Body of pancreas (tissue), 4 donors: ENCODE data around the gene BASP1. TPM values are rescaled to one million over a fixed set of nuclear protein-coding genes. Genes with fewer than 3 reads are reported as not detected.

Experiments used
- ATAC-seq: fragments of 150-250 bp; one replicate; pipeline ENCODE4 v1.9.1; 2016
- DNase-seq, 4 donors: peaks; one replicate each; pipeline ENCODE4 v3.0.0-alpha.2; 2019
- H3K27ac ChIP-seq, 4 donors: fragments of 200-600 bp; sonication (generic); 1 replicate in 3 of 4; 2 replicates in 1 of 4; pipeline versions ENCODE4 v1.5.1 to v1.6.1; 2016 to 2019; ENCODE audit warnings: mild to moderate bottlenecking in 1 of 4, mixed read lengths in 1 of 4, moderate library complexity in 1 of 4
- H3K27me3 ChIP-seq, 2 donors: fragments of 200-600 bp; sonication (generic); one replicate each; pipeline ENCODE4 v1.6.0; 2016; ENCODE audit warnings: mild to moderate bottlenecking in 1 of 2
- H3K36me3 ChIP-seq, 2 donors: fragments of 200-600 bp; sonication (generic); replicated peaks in 1 of 2; 2 replicates each; pipeline ENCODE4 v1.5.1; 2016; ENCODE audit warnings: low read depth in 2 of 2; ENCODE audit not compliant: insufficient read depth in 1 of 2
- H3K4me1 ChIP-seq: fragments of 200-600 bp; sonication (generic); one replicate; pipeline ENCODE4 v1.6.0; 2016
- H3K4me3 ChIP-seq, 2 donors: fragments of 200-600 bp; sonication (generic); 1 replicate in 1 of 2; 2 replicates in 1 of 2; pipeline ENCODE4 v1.5.1; 2016 to 2019
- H3K9me3 ChIP-seq, 3 donors: fragments of 200-600 bp; sonication (generic); 1 replicate in 2 of 3; 2 replicates in 1 of 3; pipeline ENCODE4 v1.5.1; 2016
- CTCF ChIP-seq, 7 experiments: fragments of 450-650 bp in 4 of 7; fragments of 200-600 bp in 3 of 7; sonication (generic) in 3 of 7; IDR thresholded peaks; one replicate each; pipeline ENCODE4 v1.5.1; 2016 to 2019; ENCODE audit warnings: antibody characterized with exemption in 7 of 7
- POLR2A ChIP-seq, 3 donors: fragments of 450-650 bp; IDR thresholded peaks; one replicate each; pipeline ENCODE4 v1.6.1; 2016; ENCODE audit warnings: antibody characterized with exemption in 3 of 3, mild to moderate bottlenecking in 2 of 3
- WGBS, 2 donors: methylation state at CpG; one replicate each; pipeline ENCODE4 v1.1.5; 2017; 5-methylcytosine and 5-hydroxymethylcytosine counted together
- intact Hi-C: fragments of 100-400 bp; cut with DNase I; formaldehyde crosslinking; loops from one replicate; pipeline ENCODE4 v1.15.1; 2023
- total RNA-seq, 2 donors: library from RNA; depleted of rRNA; stranded (reverse); fragments of >200 nt; gene quantifications; one replicate each; pipeline ENCODE4 v1.1.0, GENCODE V29; 2016

BASP1 gene
- total RNA-seq, 2 donors from 2014 or later = 4.0 to 4.7 TPM

DNA sequence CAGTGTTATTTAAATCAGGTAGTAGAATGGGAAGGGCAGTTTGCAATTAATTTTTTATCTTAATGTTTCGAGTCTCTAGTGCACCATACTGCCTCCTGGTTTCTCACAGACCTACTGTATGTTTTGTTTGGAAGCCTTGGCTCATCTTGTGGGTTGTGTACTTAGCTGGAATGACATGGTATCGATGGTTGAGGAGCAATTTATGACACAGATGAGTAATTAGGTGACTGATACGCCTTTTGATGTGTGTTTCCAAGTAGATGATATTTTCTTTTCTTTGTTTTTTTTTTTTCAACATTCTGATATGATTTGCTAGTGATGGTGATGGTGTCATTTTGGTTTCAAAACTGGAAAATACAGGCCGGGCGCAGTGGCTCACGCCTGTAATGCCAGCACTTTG lies 16.1 kb downstream of the BASP1 start:
- intact Hi-C loops = no loop called here
- TF ChIP-seq CTCF (IDR thresholded peaks at IDR 0.05) (no peak), POLR2A (IDR thresholded peaks at IDR 0.05) (no peak)
- H3K36me3 ChIP-seq = no peaks in the 10 kb centered on the region
- H3K9me3 ChIP-seq = no peaks in the 10 kb centered on the region
- no peak for DNase-seq
- H3K4me1 ChIP-seq = no peaks in the 10 kb centered on the region
- no peak overlapping the region for H3K4me3 ChIP-seq
- ATAC-seq = no peak
- H3K27ac ChIP-seq = no peak overlapping the region
- 72 to 78% methylated on average over 6 of the region's 6 CpGs for WGBS, 2 donors
- H3K27me3 ChIP-seq = no peaks in the 10 kb centered on the region

GRCh38 chr5:17234374-17234773 lies 16.9 kb downstream of the BASP1 start:
- Histone ChIP-seq H3K27me3 (no peaks in the 10 kb centered on the region), H3K4me1 (no peaks in the 10 kb centered on the region), H3K4me3 (no peak overlapping the region), H3K27ac (no peak overlapping the region), H3K9me3 (no peaks in the 10 kb centered on the region), H3K36me3 (no peaks in the 10 kb centered on the region)
- no peak for DNase-seq
- TF ChIP-seq CTCF (IDR thresholded peaks at IDR 0.05) (no peak), POLR2A (IDR thresholded peaks at IDR 0.05) (no peak)
- WGBS, 2 donors = 72 to 76% methylated on average over 5 of the region's 5 CpGs
- intact Hi-C loops = no loop called here
- no peak for ATAC-seq

GRCh38 chr5:17235731-17236330 lies 18.4 kb downstream of the BASP1 start:
- Histone ChIP-seq H3K27ac (no peak overlapping the region), H3K4me1 (no peaks in the 10 kb centered on the region), H3K36me3 (no peaks in the 10 kb centered on the region), H3K9me3 (no peaks in the 10 kb centered on the region), H3K4me3 (no peak overlapping the region), H3K27me3 (no peaks in the 10 kb centered on the region)
- intact Hi-C loops = no loop called here
- no peak for TF ChIP-seq CTCF (IDR thresholded peaks at IDR 0.05)
- no peak for TF ChIP-seq POLR2A (IDR thresholded peaks at IDR 0.05)
- WGBS, 2 donors = 76 to 88% methylated on average over 5 of the region's 5 CpGs
- ATAC-seq (no peak), DNase-seq (no peak)

GRCh38 chr5:17238521-17239041 lies 21.1 kb downstream of the BASP1 start:
- TF ChIP-seq POLR2A (IDR thresholded peaks at IDR 0.05) (no peak), CTCF (IDR thresholded peaks at IDR 0.05) (no peak)
- intact Hi-C loops = no loop called here

GRCh38 chr5:17239953-17240352 lies 22.5 kb downstream of the BASP1 start:
- WGBS, 2 donors = 83 to 92% methylated on average over 6 of the region's 6 CpGs

More at GRCh38 chr5:17238521-17239041, 21.1 kb downstream of the BASP1 start:
- H3K9me3 ChIP-seq = no peaks in the 10 kb centered on the region
- no peak overlapping the region for H3K4me3 ChIP-seq
- no peaks in the 10 kb centered on the region for H3K36me3 ChIP-seq
- no peaks in the 10 kb centered on the region for H3K4me1 ChIP-seq
- H3K27me3 ChIP-seq = no peaks in the 10 kb centered on the region
- no peak overlapping the region for H3K27ac ChIP-seq
- WGBS, 2 donors = 32 to 33% methylated on average over 6 of the region's 6 CpGs
- ATAC-seq (no peak), DNase-seq (no peak)

More at GRCh38 chr5:17239953-17240352, 22.5 kb downstream of the BASP1 start:
- DNase-seq (no peak), ATAC-seq (no peak)
- Histone ChIP-seq H3K36me3 (no peaks in the 10 kb centered on the region), H3K4me3 (no peak overlapping the region), H3K27ac (no peak overlapping the region), H3K27me3 (no peaks in the 10 kb centered on the region), H3K4me1 (no peaks in the 10 kb centered on the region), H3K9me3 (no peaks in the 10 kb centered on the region)
- intact Hi-C loops = no loop called here
- TF ChIP-seq CTCF (IDR thresholded peaks at IDR 0.05) (no peak), POLR2A (IDR thresholded peaks at IDR 0.05) (no peak)
